Stimulated activated CD4-positive, alpha-beta T cell treated with anti-CD3 and anti-CD28 coated beads, TNF-alpha, amount 100 ng/mL, for 24 hours (primary cell): ENCODE measurements around the gene FAM8A1.
"Not testable (repeated sequence)": the region's sequence is repeated elsewhere in the genome, so short reads cannot be mapped to it uniquely, and the experiment has no call there.

Experiments used
- DNase-seq, 3 experiments: peaks; one replicate each; pipeline ENCODE4 v3.0.0-alpha.2; 2020; ENCODE audit warnings: low read depth in 3 of 3

The FAM8A1 gene

GRCh38 chr6:17599877-17600526 lies at the start of gene FAM8A1:
Gene FAM8A1, plus strand, starts transcription at chr6:17600302. Its CDS starts 108 bp downstream, at chr6:17600410.
- peak; percentile 91 to 96 (median 95) for DNase-seq

GRCh38 chr6:17551383-17551958 lies 48.6 kb upstream of the FAM8A1 start:
- no peak for DNase-seq

GRCh38 chr6:17552861-17553260 lies 47.2 kb upstream of the FAM8A1 start:
- DNase-seq = no peak

- no peak for DNase-seq
Measured at GRCh38 chr6:17556014-17556413, 44.1 kb upstream of the FAM8A1 start.

GRCh38 chr6:17562636-17563035 lies 37.5 kb upstream of the FAM8A1 start:
- DNase-seq = no peak

GRCh38 chr6:17565399-17565798 lies 34.7 kb upstream of the FAM8A1 start:
- no peak for DNase-seq

- no peak for DNase-seq
Measured at GRCh38 chr6:17574866-17575560, 25.1 kb upstream of the FAM8A1 start.

- no peak for DNase-seq
Measured at GRCh38 chr6:17577059-17577458, 23.0 kb upstream of the FAM8A1 start.

GRCh38 chr6:17580518-17581048 lies 19.5 kb upstream of the FAM8A1 start:
- DNase-seq = peak in 1 of 3 experiments; percentile 27

- not testable (repeated sequence) for DNase-seq
Measured at GRCh38 chr6:17581282-17581681, 18.8 kb upstream of the FAM8A1 start.

- DNase-seq = no peak
Measured at GRCh38 chr6:17583811-17584210, 16.3 kb upstream of the FAM8A1 start.

- DNase-seq = no peak
Measured at GRCh38 chr6:17584241-17584803, 15.8 kb upstream of the FAM8A1 start.

GRCh38 chr6:17585766-17586490 lies 14.2 kb upstream of the FAM8A1 start:
- no peak for DNase-seq

GRCh38 chr6:17586623-17587022 lies 13.5 kb upstream of the FAM8A1 start:
- DNase-seq = not testable (repeated sequence)

- DNase-seq = no peak
Measured at GRCh38 chr6:17588011-17588410, 12.1 kb upstream of the FAM8A1 start.

GRCh38 chr6:17589406-17590096 lies 10.6 kb upstream of the FAM8A1 start:
- DNase-seq = no peak

- DNase-seq = no peak
Measured at GRCh38 chr6:17591287-17591686, 8.8 kb upstream of the FAM8A1 start.

GRCh38 chr6:17593246-17593645 lies 6.9 kb upstream of the FAM8A1 start:
- no peak for DNase-seq

- no peak for DNase-seq
Measured at GRCh38 chr6:17596085-17596484, 4.0 kb upstream of the FAM8A1 start.

- DNase-seq = peak in 1 of 3 experiments; percentile 31
Measured at GRCh38 chr6:17600527-17601385, 654 bp downstream of the FAM8A1 start.
